GM12878 (cell line): ENCODE measurements around the gene MYO1D. TPM values are rescaled to one million over a fixed set of nuclear protein-coding genes. Genes with fewer than 3 reads are reported as not detected.

Experiments used
- BCLAF1 ChIP-seq: fragments of 450-650 bp; IDR thresholded peaks from 2 replicates; pipeline ENCODE4 v1.6.1; 2017; ENCODE audit warnings: antibody characterized with exemption, mild to moderate bottlenecking, moderate library complexity
- CBX3 ChIP-seq: fragments of 200-600 bp; sonication (generic); IDR thresholded peaks from 2 replicates; pipeline ENCODE4 v1.6.1; 2016; ENCODE audit warnings: low read depth, borderline replicate concordance
- CBX5 ChIP-seq: sonication (generic); IDR thresholded peaks from 2 replicates; pipeline ENCODE4 v1.6.1; 2016; ENCODE audit warnings: low read depth, moderate library complexity, mild to moderate bottlenecking, inconsistent platforms
- CHD2 ChIP-seq: IDR thresholded peaks from 2 replicates; pipeline ENCODE4 v1.6.1; 2011; ENCODE audit warnings: low read depth, low read length, improper control_type of control experiment, borderline replicate concordance
- EED ChIP-seq: sonication (generic); IDR thresholded peaks from 2 replicates; pipeline ENCODE4 v1.6.1; 2016; ENCODE audit warnings: antibody characterized with exemption, low read depth
- GABPA ChIP-seq: IDR thresholded peaks from 2 replicates; pipeline ENCODE4 v1.6.1; 2014; ENCODE audit warnings: antibody characterized with exemption, low read depth, mild to moderate bottlenecking, inconsistent platforms
- HSF1 ChIP-seq: fragments of 150-350 bp; IDR thresholded peaks from 2 replicates; pipeline ENCODE4 v1.6.1; 2014; ENCODE audit warnings: mild to moderate bottlenecking, low read depth, low read length
- MEF2B ChIP-seq: fragments of 450-650 bp; IDR thresholded peaks from 2 replicates; pipeline ENCODE4 v1.6.1; 2018; ENCODE audit warnings: mild to moderate bottlenecking, moderate library complexity; ENCODE audit not compliant: partially characterized antibody, poor library complexity, severe bottlenecking
- NR2C1 ChIP-seq: fragments of 450-650 bp; IDR thresholded peaks from 2 replicates; pipeline ENCODE4 v1.6.1; 2017; ENCODE audit warnings: antibody characterized with exemption, mild to moderate bottlenecking, moderate library complexity
- NR2F1 ChIP-seq: fragments of 450-650 bp; conservative IDR thresholded peaks from 2 replicates; pipeline ENCODE4 v1.6.1; 2017; ENCODE audit warnings: mild to moderate bottlenecking
- PML ChIP-seq: IDR thresholded peaks from 2 replicates; pipeline ENCODE4 v1.6.1; 2012; ENCODE audit warnings: low read length, inconsistent platforms
- RB1 ChIP-seq: fragments of 450-650 bp; formaldehyde crosslinking; IDR thresholded peaks from 2 replicates; pipeline ENCODE4 v1.6.1; 2017; ENCODE audit warnings: mild to moderate bottlenecking, borderline replicate concordance
- RBBP5 ChIP-seq: fragments of 200-600 bp; sonication (generic); conservative IDR thresholded peaks from 2 replicates; pipeline ENCODE4 v1.6.1; 2016
- SMC3 ChIP-seq: IDR thresholded peaks from 2 replicates; pipeline ENCODE4 v1.6.1; 2011; ENCODE audit warnings: low read length, improper control_type of control experiment, borderline replicate concordance
- SPI1 ChIP-seq: IDR thresholded peaks from 2 replicates; pipeline ENCODE4 v1.6.1; 2011; ENCODE audit warnings: low read depth, mild to moderate bottlenecking, low read length, moderate library complexity, borderline replicate concordance; ENCODE audit not compliant: insufficient read depth
- USF2 ChIP-seq: IDR thresholded peaks from 2 replicates; pipeline ENCODE4 v1.6.1; 2011; ENCODE audit warnings: low read depth, low read length, improper control_type of control experiment, borderline replicate concordance
- YBX1 ChIP-seq: fragments of 450-650 bp; IDR thresholded peaks from 2 replicates; pipeline ENCODE4 v1.6.1; 2016; ENCODE audit warnings: antibody characterized with exemption
- ZZZ3 ChIP-seq: IDR thresholded peaks from 2 replicates; pipeline ENCODE4 v1.6.1; 2011; ENCODE audit warnings: low read depth; ENCODE audit not compliant: control insufficient read depth, insufficient read length
- polyA plus RNA-seq, 11 experiments: library from polyadenylated mRNA; depleted of rRNA in 4 of 11; unstranded in 6 of 11; stranded (reverse) in 5 of 11; fragments of >200 nt; fragmentation: Nextera tagmentation in 4 of 11; fragmentation: Illumina TruSeq in 1 of 11; extraction: Ambion mirVana in 4 of 11; extraction: Trizol in 1 of 11; gene quantifications; 1 replicate in 1 of 11; 2 replicates in 10 of 11; pipeline versions ENCODE4 v1.2.1 to v1.2.3, GENCODE V29; 2011 to 2016; ENCODE audit warnings: inconsistent platforms in 2 of 11, missing spikeins in 2 of 11, low read depth in 1 of 11
- total RNA-seq, 4 experiments: library from RNA; depleted of rRNA in 3 of 4; stranded (reverse); fragments of >200 nt in 3 of 4; fragmentation: Illumina TruSeq in 1 of 4; extraction: Trizol in 1 of 4; gene quantifications; 2 replicates each; pipeline versions ENCODE4 v1.2.1 to v1.2.3, GENCODE V29; 2013 to 2021
- TF ChIP-seq, protein P1 (sequence below): fragments of 450-650 bp; formaldehyde crosslinking; IDR thresholded peaks from 2 replicates; pipeline ENCODE4 v1.5.0; 2022; ENCODE audit warnings: mild to moderate bottlenecking, missing genetic modification characterization
- TF ChIP-seq, protein P2 (sequence below): IDR thresholded peaks from 2 replicates; pipeline ENCODE4 v1.6.1; 2012; ENCODE audit warnings: low read depth, low read length, improper control_type of control experiment

MYO1D gene
- total and polyA plus RNA-seq, 10 of the 15 experiments (the other 5 are each of a cell fraction or from before 2014, with no cell fraction given) = 1.8 to 37.7 (median 25.4) TPM

GRCh38 chr17:32569171-32570080 is 307.5 kb downstream of the MYO1D start (continued):
- TF ChIP-seq, protein P1, sequence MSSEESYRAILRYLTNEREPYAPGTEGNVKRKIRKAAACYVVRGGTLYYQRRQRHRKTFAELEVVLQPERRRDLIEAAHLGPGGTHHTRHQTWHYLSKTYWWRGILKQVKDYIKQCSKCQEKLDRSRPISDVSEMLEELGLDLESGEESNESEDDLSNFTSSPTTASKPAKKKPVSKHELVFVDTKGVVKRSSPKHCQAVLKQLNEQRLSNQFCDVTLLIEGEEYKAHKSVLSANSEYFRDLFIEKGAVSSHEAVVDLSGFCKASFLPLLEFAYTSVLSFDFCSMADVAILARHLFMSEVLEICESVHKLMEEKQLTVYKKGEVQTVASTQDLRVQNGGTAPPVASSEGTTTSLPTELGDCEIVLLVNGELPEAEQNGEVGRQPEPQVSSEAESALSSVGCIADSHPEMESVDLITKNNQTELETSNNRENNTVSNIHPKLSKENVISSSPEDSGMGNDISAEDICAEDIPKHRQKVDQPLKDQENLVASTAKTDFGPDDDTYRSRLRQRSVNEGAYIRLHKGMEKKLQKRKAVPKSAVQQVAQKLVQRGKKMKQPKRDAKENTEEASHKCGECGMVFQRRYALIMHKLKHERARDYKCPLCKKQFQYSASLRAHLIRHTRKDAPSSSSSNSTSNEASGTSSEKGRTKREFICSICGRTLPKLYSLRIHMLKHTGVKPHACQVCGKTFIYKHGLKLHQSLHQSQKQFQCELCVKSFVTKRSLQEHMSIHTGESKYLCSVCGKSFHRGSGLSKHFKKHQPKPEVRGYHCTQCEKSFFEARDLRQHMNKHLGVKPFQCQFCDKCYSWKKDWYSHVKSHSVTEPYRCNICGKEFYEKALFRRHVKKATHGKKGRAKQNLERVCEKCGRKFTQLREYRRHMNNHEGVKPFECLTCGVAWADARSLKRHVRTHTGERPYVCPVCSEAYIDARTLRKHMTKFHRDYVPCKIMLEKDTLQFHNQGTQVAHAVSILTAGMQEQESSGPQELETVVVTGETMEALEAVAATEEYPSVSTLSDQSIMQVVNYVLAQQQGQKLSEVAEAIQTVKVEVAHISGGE (CRISPR knock-in tag) = no peak
- TF ChIP-seq CBX3 = no peak
- peak; percentile 96 for TF ChIP-seq EED
- no peak for TF ChIP-seq RB1
- no peak for TF ChIP-seq NR2C1
- TF ChIP-seq NR2F1 = peak; percentile 35; the same call in 1 of the 2 replicates
- 0 out of 2 replicates have a peak, but pooled peaks have one; percentile 55 for TF ChIP-seq CHD2
- TF ChIP-seq GABPA = no peak
- peak; percentile 98 for TF ChIP-seq MEF2B
- TF ChIP-seq SPI1 = peak; percentile 89
- TF ChIP-seq HSF1 = no peak
- TF ChIP-seq ZZZ3 = no peak
- no peak for TF ChIP-seq USF2
- no peak for TF ChIP-seq BCLAF1
- no peak for TF ChIP-seq RBBP5
- no peak for TF ChIP-seq YBX1
- TF ChIP-seq, protein P2, sequence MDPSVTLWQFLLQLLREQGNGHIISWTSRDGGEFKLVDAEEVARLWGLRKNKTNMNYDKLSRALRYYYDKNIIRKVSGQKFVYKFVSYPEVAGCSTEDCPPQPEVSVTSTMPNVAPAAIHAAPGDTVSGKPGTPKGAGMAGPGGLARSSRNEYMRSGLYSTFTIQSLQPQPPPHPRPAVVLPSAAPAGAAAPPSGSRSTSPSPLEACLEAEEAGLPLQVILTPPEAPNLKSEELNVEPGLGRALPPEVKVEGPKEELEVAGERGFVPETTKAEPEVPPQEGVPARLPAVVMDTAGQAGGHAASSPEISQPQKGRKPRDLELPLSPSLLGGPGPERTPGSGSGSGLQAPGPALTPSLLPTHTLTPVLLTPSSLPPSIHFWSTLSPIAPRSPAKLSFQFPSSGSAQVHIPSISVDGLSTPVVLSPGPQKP = no peak
- TF ChIP-seq SMC3 = no peak
- 0 out of 2 replicates have a peak, but pooled peaks have one; percentile 6 for TF ChIP-seq PML
- TF ChIP-seq CBX5 = 0 out of 2 replicates have a peak, but pooled peaks have one; percentile 40
